ENCODE data around the gene NGRN.
A peak's percentile ranks its signal among the peaks of the same experiment; 100 is the strongest.

Gene NGRN

GRCh38 chr15:90265271-90266060 lies at the start of gene NGRN:
Gene NGRN (plus strand): TSS chr15:90265672. CDS start chr15:90265713, 41 bp downstream.
- peak; percentile 89 for DNase-seq (ENCODE audit: low read depth)

- DNase-seq (ENCODE audit: low read depth), result no peak
These were observed 47.6 kb upstream of the NGRN start for GRCh38 chr15:90217671-90218394.

- peak; percentile 38 for DNase-seq (ENCODE audit: low read depth)
These were observed 45.9 kb upstream of the NGRN start for GRCh38 chr15:90219421-90220141.

GRCh38 chr15:90221246-90221900 lies 44.1 kb upstream of the NGRN start:
- no peak for DNase-seq (ENCODE audit: low read depth)

GRCh38 chr15:90222547-90222946 lies 42.9 kb upstream of the NGRN start:
- DNase-seq (ENCODE audit: low read depth), result no peak

GRCh38 chr15:90223441-90224165 lies 41.9 kb upstream of the NGRN start:
- no peak for DNase-seq (ENCODE audit: low read depth)

- no peak for DNase-seq (ENCODE audit: low read depth)
These were observed 40.4 kb upstream of the NGRN start for GRCh38 chr15:90225047-90225446.

GRCh38 chr15:90225504-90226234 lies 39.8 kb upstream of the NGRN start:
- DNase-seq (ENCODE audit: low read depth), result no peak

GRCh38 chr15:90227336-90227735 lies 38.1 kb upstream of the NGRN start:
- DNase-seq (ENCODE audit: low read depth), result no peak

- no peak for DNase-seq (ENCODE audit: low read depth)
These were observed 37.4 kb upstream of the NGRN start for GRCh38 chr15:90227816-90228772.

- DNase-seq (ENCODE audit: low read depth), result no peak
These were observed 36.5 kb upstream of the NGRN start for GRCh38 chr15:90228960-90229359.

- no peak for DNase-seq (ENCODE audit: low read depth)
These were observed 35.4 kb upstream of the NGRN start for GRCh38 chr15:90230071-90230494.

- no peak for DNase-seq (ENCODE audit: low read depth)
These were observed 34.9 kb upstream of the NGRN start for GRCh38 chr15:90230610-90231009.

- peak; percentile 63 for DNase-seq (ENCODE audit: low read depth)
These were observed 34.1 kb upstream of the NGRN start for GRCh38 chr15:90231028-90232017.

GRCh38 chr15:90232196-90232595 lies 33.3 kb upstream of the NGRN start:
- DNase-seq (ENCODE audit: low read depth), result no peak

GRCh38 chr15:90232941-90233386 lies 32.5 kb upstream of the NGRN start:
- no peak for DNase-seq (ENCODE audit: low read depth)

GRCh38 chr15:90233387-90234095 lies 31.9 kb upstream of the NGRN start, which contains the start of gene CIB1:
Gene CIB1 (minus strand): TSS chr15:90233941. CDS start chr15:90233885, 56 bp downstream.
- DNase-seq (ENCODE audit: low read depth), result peak; percentile 96

Measured in activated gamma-delta T cell treated with anti-CD3 and anti-CD28 coated beads, Interleukin-2, amount 50 U/mL, for 16 hours (primary cell).